ENCODE results near the gene MYH16.

DNA sequence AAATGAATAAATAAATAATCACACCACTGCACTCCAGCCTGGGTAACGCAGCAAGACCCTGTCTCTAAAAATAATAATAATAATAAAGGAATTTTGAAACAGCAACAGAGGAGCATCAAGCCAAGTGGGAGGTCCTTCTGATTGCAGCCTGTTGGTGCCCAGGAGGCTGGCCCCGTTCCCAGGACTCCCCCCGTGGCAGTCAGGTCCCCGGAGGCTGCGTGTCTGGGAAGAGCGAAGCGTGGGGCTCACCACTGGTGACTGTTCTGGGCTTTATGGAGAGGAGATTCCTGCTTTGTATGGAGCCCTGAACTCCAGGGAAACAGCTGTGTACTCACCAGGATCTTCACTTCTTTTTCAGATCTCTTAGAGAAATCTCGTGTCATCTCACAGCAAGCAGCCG, 19.3 kb upstream of the MYH16 start:
- TF ChIP-seq REST (IDR thresholded peaks at IDR 0.05; ENCODE audit: unreplicated experiment) (no peak), POLR2AphosphoS5 (IDR thresholded peaks at IDR 0.05; ENCODE audit: low read depth) (no peak), EZH2 (IDR thresholded peaks at IDR 0.05; ENCODE audit: low read depth, unreplicated experiment) (no peak), CREB1 (CRISPR knock-in tag; IDR thresholded peaks at IDR 0.05; ENCODE audit: low read depth) (no peak)
- TF ChIP-seq, protein P1, sequence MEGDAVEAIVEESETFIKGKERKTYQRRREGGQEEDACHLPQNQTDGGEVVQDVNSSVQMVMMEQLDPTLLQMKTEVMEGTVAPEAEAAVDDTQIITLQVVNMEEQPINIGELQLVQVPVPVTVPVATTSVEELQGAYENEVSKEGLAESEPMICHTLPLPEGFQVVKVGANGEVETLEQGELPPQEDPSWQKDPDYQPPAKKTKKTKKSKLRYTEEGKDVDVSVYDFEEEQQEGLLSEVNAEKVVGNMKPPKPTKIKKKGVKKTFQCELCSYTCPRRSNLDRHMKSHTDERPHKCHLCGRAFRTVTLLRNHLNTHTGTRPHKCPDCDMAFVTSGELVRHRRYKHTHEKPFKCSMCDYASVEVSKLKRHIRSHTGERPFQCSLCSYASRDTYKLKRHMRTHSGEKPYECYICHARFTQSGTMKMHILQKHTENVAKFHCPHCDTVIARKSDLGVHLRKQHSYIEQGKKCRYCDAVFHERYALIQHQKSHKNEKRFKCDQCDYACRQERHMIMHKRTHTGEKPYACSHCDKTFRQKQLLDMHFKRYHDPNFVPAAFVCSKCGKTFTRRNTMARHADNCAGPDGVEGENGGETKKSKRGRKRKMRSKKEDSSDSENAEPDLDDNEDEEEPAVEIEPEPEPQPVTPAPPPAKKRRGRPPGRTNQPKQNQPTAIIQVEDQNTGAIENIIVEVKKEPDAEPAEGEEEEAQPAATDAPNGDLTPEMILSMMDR (conservative IDR thresholded peaks at IDR 0.05; ENCODE audit: low read depth in 2 of 2): no peak
